ENCODE results near the gene BCL11B.

BCL11B gene

DNA sequence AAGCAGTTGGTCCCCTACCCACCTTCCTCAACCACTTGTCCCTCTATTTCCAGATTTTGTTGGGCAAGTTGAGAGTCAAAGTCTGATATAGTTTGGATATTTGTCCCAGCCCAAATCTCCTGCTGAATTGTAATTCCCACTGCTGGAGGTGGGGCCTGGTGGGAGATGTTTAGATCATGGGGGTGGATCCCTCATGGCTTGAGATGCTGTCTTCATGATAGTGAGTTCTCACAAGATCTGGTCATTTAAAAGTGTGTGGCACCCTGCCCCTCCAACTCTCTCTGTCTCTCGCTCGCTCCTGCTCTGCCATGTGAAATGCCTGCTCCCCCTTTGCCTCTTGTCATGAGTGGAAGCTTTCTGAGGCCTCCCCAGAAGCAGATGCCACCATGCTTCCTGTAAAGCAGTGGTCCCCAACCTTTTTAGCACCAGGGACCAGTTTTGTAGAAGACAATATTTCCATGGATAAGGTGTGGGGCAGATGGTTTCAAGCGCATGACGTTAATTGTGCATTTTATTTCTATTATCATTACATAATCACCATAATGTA, 37.3 kb upstream of the BCL11B start:
- no peak for TF ChIP-seq POLR2A (IDR thresholded peaks at IDR 0.05; ENCODE audit: low read depth, low read length)
- no peak for DNase-seq (ENCODE audit: insufficient read length, low spot score)
- no peak for FAIRE-seq

DNA sequence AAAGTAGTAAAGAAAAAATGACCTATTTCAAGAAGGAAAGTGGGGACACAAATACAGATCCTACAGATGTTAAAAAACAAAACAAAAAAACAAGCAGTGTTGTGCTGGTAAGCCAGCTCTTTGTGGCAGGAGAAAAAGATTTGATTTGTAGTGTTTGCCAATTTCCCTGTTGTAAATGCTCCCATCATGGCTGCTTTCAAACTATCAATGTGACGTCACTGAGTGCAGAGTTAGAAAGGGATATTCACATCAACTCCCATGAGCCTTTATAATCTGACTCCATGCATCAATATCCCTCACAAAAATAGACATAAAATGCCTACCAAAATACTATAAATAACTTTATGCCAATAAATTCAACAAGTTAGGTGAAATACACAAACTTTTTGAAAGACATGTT, 32.2 kb upstream of the BCL11B start:
- FAIRE-seq (no peak), DNase-seq (ENCODE audit: insufficient read length, low spot score) (no peak)
- TF ChIP-seq POLR2A (IDR thresholded peaks at IDR 0.05; ENCODE audit: low read depth, low read length), result no peak

DNA sequence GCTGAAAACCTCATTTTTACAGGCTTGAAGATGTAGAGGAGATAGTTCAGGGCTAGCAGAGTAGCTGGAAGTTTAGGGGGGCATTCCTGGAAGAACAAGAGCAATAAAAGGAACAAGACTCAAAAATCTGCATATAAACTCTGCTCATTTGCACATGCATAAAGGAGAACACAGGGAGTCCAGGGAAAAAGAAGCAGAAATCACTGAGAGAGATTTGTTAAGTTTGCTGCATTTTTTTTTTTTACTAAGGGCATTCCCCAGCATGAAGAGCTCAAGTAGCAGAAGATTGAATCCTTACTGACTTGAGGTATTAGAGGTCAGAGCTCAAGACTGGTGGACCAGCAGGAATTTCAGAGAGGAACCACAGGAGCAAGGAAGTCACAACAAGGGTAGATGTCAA, 28.2 kb upstream of the BCL11B start:
- DNase-seq (ENCODE audit: insufficient read length, low spot score), result no peak
- TF ChIP-seq POLR2A (IDR thresholded peaks at IDR 0.05; ENCODE audit: low read depth, low read length), result no peak
- FAIRE-seq, result no peak

DNA sequence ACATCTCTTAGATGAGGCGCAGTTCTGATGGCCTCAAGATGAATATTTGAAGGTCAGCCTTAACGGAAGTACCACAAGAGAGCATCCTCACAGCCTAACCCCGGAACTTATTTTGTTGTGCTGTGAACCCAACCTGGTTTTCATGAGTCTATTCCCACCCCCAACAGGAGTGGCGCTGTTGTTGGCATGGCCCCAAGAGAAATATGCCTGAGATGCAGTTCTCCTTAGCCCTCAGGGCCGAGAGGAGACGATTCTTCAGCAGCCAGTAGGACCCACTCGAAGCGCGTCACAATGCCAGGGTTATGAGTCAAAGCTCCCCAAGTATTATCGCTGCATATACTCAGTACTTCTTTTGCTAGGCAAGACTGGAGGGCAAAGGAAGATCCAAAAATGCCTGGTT, 24.5 kb upstream of the BCL11B start:
- TF ChIP-seq POLR2A (IDR thresholded peaks at IDR 0.05; ENCODE audit: low read depth, low read length), result no peak
- no peak for FAIRE-seq
- no peak for DNase-seq (ENCODE audit: insufficient read length, low spot score)

DNA sequence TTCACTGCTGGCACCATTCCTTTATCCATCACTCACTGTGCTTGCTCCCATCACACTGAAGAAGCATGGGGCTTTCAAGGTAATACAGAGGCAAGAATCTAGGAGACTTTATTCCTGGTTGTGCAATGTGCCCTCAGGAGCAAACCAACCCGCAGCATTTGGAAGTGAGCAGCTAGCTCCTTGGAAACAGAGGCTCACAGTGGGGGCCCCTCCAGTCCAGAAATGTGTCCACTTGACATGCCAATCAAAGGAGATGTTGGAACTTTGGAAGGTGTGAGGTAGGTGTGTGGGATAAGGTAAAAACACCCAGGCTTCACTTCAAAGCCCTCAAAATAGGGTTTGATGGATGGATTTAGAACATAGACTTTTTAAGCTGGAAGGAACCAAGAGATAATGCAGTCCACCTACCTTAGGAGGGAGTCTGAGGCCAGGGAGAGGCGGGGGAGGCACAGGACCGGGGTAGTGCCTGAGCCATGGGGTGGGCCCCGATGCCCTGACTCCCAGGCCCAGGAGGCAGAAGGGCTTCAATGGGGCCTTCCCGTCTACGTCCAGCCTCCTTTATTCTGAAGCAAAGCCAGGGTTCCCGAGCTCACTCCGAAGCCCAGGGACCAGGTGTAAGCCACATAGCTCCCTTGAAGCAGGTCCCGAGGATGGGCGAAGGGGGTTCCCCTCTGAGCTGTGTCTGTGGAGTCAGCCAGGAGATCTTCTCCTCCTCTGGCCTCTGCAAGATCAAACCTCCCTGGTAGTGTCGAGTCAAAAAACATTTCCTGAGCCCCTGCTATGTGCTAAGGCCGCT, 17.6 kb upstream of the BCL11B start:
- TF ChIP-seq POLR2A (IDR thresholded peaks at IDR 0.05; ENCODE audit: low read depth, low read length), result no peak
- DNase-seq (ENCODE audit: insufficient read length, low spot score) (no peak), FAIRE-seq (no peak)

DNA sequence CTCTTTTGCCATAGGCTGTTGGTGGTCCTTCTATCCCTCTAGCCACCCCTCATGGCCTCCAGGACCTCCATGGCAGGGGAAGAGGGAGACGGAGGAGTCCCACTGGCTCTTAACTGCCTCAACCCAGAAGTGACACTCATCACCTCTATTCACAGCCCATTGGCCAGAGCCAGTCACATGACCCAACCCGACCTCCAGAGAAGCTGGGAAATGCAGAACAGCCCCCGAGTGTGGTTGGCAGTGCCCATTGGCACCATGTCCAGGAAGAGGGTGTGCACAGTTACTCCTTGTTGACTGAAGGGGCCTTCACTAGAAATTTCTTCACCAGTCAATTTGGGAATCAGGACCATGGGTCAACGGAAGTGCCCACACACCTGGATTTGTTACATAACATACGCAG, 17.0 kb upstream of the BCL11B start:
- FAIRE-seq, result no peak
- no peak for DNase-seq (ENCODE audit: insufficient read length, low spot score)

DNA sequence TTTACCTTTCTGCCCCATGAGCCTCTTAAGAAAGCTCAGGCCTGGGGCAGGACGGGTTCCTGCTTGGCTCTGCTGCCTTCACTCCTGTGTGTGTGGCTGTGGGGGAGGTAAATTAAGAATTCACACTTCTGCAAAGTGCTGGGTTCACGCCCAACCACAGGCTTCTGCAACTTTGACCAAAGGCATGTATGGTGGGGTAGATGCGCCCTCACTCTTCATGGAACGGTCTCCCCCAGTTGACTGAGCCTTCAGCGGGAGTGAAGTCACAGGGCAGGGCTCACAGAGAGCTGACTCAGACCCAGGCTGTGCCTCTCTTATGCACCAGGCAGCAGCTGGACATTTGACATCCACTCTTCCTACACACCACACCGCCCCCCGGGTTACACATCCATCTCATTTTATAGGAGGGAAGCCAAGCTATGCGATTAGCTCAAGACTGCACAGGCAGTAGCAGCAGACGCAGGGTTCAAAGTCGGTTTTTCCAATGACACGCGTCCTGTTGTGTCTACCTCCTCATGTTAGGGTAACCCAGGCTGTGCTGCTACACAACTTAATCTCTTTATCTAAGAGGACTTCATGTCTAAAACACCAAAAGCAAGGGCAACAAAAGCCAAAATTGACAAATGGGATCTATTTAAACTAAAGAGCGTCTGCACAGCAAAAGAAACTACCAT, 15.4 kb upstream of the BCL11B start:
- no peak for TF ChIP-seq POLR2A (IDR thresholded peaks at IDR 0.05; ENCODE audit: low read depth, low read length)
- FAIRE-seq (no peak), DNase-seq (ENCODE audit: insufficient read length, low spot score) (no peak)

More for the DNA sequence above, 17.0 kb upstream of the BCL11B start:
- TF ChIP-seq POLR2A (IDR thresholded peaks at IDR 0.05; ENCODE audit: low read depth, low read length), result no peak

DNA sequence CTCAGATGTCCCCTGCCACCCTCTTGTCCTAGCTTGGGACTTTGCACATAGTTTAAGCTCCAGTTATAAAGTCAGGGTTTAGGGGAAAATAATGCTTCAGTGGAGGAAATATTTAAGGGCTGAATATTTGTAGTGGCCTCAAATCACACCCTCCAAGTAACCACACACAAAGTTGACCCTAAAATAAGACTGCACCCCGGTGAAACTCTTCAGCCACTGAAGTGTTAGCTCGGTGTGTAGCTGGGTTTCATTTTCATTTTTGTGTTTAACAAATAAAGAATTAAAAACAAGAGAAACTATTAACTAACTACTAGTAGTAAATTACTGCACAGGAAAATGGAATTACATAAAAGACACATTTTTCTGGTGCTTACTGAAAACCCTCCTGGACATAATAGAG, 14.8 kb upstream of the BCL11B start:
- DNase-seq (ENCODE audit: insufficient read length, low spot score) (no peak), FAIRE-seq (no peak)
- TF ChIP-seq POLR2A (IDR thresholded peaks at IDR 0.05; ENCODE audit: low read depth, low read length), result no peak

DNA sequence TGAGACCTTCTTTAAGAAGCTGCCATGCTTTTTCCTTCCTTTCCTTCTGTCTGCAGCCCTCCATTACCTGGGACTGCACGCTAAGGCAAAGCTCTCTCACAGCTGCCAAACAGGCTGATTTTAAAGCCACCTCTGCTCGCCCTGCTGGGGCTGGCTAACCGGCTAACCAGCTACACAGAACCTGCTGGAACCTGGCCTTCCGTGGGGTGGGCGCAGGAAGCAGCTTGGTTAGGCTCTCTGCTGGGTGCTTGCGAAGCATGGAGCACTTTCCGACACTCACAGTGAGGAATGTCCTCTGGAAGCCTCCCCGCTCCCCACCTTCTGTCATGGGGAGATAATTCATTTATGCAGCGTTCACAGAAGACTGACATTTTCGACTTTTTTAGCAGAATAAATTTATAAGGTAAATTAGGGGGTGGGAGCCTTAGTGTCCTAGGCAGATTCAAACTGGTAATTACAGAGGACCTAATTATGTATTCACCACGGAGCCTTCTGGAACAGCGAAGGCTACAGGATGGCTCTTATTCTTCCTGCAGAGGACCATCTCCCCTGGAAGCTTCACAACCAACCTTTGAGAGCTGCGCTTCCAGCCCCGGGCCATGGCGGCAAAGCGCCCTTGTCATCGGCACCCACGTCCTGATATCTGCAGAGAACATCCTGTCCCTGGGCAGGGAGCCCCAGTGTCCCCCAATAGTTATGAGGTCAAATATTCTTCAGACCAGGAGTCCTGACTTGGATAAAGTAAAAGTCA, 12.4 kb upstream of the BCL11B start:
- FAIRE-seq (no peak), DNase-seq (ENCODE audit: insufficient read length, low spot score) (no peak)
- TF ChIP-seq POLR2A (IDR thresholded peaks at IDR 0.05; ENCODE audit: low read depth, low read length), result no peak

DNA sequence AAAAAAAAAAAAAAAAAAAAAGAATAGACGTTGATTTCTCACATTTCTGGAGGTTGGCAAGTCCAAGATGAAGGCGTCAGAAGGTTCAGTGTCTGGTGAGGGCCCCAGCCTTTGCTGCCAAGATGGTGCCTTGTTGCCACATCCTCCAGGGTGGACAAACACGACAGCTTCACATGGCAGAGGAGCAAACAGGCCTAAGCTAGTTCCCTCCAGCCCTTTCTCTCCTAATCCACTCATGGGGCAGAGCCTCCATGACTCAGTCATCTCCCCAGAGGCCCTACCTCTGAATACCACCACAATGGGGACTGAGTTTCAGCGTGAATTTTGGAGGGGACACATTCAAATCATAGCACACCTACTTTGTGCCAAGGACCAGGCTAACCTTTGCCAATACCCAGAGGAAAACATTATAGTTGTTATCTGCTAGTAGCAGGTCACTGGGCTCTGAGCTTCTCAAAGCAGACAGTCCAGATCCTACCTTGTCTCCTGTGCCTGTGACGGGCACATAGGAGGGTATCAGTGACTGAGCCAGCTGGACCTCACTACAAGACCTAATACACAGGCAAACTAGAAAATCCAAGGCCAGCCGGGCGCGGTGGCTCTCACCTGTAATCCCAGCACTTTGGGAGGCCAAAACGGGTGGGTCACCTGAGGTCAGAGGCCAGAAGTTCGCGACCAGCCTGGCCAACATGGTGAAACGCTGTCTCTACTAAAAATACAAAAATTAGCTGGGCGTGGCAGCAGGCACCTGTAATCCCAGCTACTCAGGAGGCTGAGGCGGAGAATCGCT, 10.5 kb upstream of the BCL11B start:
- DNase-seq (ENCODE audit: insufficient read length, low spot score), result no peak
- TF ChIP-seq POLR2A (IDR thresholded peaks at IDR 0.05; ENCODE audit: low read depth, low read length), result no peak
- no peak for FAIRE-seq

DNA sequence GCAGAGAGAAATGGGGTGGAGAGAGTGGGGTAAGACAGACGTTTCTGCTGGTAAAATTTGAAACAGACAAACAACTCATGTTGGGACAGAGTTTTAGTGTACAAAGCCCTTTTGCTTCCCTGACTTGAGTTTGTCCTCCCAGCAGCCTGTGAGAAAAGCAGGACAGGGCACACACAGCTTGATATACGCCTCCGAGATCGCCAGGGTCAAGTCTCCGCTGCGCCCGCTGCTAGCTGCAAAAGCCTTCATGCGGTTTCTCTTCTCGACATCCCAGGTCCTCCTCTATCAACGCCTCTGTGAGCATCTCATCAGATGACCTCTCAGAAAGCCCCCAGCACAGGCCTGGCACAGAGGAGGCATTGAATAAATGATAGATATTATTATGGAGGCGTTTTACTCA, 9.4 kb upstream of the BCL11B start:
- no peak for FAIRE-seq
- DNase-seq (ENCODE audit: insufficient read length, low spot score), result no peak
- no peak for TF ChIP-seq POLR2A (IDR thresholded peaks at IDR 0.05; ENCODE audit: low read depth, low read length)

DNA sequence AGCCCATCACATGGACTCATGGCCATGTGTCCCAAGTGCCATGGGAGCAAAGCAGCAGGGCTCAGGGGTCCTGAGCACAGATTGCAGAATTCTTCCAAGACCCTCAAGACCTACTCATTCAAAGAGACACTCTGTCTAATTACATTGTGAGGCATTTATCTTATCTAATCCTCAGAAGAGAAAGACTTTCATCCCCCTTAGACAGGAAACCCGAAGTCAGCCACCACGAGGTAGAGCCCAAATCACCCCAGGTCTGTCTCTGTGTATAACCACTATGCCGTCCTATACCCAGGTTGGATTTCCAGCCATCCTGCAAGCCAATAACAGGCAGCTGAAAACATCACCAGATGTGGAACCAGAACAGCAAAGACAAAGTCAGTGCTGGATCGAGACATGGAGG, 8.9 kb upstream of the BCL11B start:
- TF ChIP-seq POLR2A (IDR thresholded peaks at IDR 0.05; ENCODE audit: low read depth, low read length), result no peak
- FAIRE-seq, result no peak
- DNase-seq (ENCODE audit: insufficient read length, low spot score), result no peak

DNA sequence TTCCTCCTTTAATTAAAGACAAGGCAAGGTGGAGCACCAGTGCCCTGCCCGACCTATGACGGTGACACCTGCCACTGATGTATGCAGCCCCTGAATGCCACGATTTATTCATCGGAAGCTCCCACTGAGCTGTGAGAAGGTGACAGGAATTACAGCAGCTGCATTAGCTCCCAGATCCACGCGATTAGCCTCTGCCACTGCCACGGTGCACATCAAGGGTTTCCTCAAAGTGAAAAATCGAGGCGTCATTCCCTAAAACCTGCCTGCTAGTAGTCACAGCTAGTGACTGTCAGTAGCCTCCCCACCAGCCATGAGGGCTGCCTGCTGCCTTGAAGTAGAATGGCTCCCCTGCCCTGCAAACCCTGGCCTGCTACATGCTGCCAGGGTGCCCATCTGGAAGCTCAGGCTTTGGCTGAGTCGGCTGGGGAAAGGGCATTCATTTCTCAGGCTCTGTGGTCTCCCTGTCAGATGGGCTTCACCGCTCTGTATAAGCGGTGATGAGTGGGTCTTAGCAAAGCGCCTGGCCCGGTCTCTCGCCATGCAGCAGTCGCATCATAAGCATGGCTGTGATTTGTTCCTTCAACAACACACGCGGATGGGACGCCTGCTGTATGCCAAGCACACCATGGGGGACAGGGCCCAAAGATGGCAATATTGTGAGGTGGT, 8.2 kb upstream of the BCL11B start:
- no peak for TF ChIP-seq POLR2A (IDR thresholded peaks at IDR 0.05; ENCODE audit: low read depth, low read length)
- no peak for DNase-seq (ENCODE audit: insufficient read length, low spot score)
- no peak for FAIRE-seq

Measured in H54 (cell line).